Activated CD4-positive, alpha-beta memory T cell treated with anti-CD3 and anti-CD28 coated beads for 36 hours (primary cell): ENCODE results near the gene GAB1. TPM values are rescaled to one million over a fixed set of nuclear protein-coding genes. Genes with fewer than 3 reads are reported as not detected.

Source experiments
- CTCF ChIA-PET: fragments of 350-600 bp; sonication (Branson Sonifier 250); formaldehyde crosslinking; loops from one replicate; lab custom pipeline; 2021; ENCODE audit warnings: antibody characterized with exemption, inconsistent platforms; lab: Charles Lee
- POLR2A ChIA-PET: fragments of 350-600 bp; sonication (Branson Sonifier 250); formaldehyde crosslinking; loops from one replicate; lab custom pipeline; 2021; ENCODE audit warnings: antibody characterized with exemption; lab: Charles Lee
- DNase-seq: peaks from one replicate; pipeline ENCODE4 v3.0.0-alpha.2; 2020
- H3K27ac Mint-ChIP-seq: one replicate; pipeline ENCODE4 v1.8.0; 2021; ENCODE audit warnings: mixed read lengths
- H3K27me3 Mint-ChIP-seq: one replicate; pipeline ENCODE4 v1.8.0; 2021; ENCODE audit warnings: mixed read lengths
- H3K36me3 Mint-ChIP-seq: one replicate; pipeline ENCODE4 v1.8.0; 2021; ENCODE audit warnings: mixed read lengths
- H3K4me1 Mint-ChIP-seq: one replicate; pipeline ENCODE4 v1.8.0; 2021; ENCODE audit warnings: low read depth, mixed read lengths
- H3K4me3 Mint-ChIP-seq: one replicate; pipeline ENCODE4 v1.8.0; 2021; ENCODE audit warnings: mild to moderate bottlenecking, mixed read lengths
- H3K9me3 Mint-ChIP-seq: one replicate; pipeline ENCODE4 v1.8.0; 2021; ENCODE audit warnings: mixed read lengths
- intact Hi-C: fragments of 100-400 bp; cut with micrococcal nuclease; formaldehyde crosslinking; loops from one replicate; pipeline ENCODE4 v1.15.1; 2023
- total RNA-seq, 2 experiments: library from RNA; stranded (reverse); gene quantifications; one replicate each; pipeline ENCODE4 v1.2.3, GENCODE V29; 2021

The GAB1 gene
- total RNA-seq, 2 experiments from 2014 or later, result 0.34 to 0.45 TPM

DNA sequence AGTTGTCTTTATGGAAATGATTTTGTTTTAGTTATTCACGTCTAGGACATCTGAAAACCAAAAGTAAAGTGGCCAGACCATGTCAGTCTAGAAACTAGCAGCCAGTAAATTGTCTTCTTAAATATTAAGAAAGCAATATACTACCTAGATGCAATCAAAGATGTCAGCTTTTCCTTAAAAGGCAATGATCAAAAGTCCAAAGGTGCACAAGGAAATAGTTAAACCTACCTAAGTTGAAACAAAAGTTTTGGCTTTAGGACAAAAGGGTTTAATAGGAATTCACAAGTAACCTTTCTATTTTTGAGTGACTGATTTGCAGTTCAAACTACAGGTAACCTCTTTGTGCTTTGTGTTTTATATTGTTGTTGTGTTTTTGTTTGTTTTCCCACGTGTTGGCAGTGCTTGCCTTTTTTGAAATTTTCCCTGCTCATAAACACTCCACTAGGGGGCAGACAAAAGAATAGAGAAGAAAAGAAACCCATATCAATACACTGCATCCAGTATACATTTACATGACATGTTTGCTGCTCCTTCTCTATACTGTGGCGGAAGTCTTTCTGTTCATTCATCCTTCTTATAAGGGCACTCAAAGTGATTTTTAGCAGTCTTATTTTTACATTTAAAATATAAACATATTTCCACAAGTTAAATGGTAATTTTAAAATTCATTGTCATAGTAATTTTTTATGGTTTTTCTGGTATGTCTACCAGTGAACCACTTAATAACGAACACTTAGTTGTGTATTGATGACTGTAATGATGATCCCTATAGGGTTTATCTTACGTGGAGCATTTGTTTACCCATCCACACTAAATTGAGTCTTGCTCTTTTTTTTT, 62.7 kb downstream of the GAB1 start:
- H3K9me3 Mint-ChIP-seq, result no peaks in the 10 kb centered on the region
- intact Hi-C loops, result loop anchor here (5.0 kb wide), 1 partner anchor 62 kb away; the partner anchor contains the start of gene GAB1
- peaks cover 2% of the 10 kb centered on the region for H3K27me3 Mint-ChIP-seq
- no peaks in the 10 kb centered on the region for H3K36me3 Mint-ChIP-seq
- CTCF ChIA-PET, result interaction anchor here (0.9 to 1.3 kb wide), 2 partner anchors 10 to 12 kb away, joined by 3 to 4 read pairs; no protein-coding TSS in a partner anchor
- H3K4me3 Mint-ChIP-seq, result no peak overlapping the region
- H3K4me1 Mint-ChIP-seq, result peaks cover 10% of the 10 kb centered on the region
- no peak overlapping the region for H3K27ac Mint-ChIP-seq
- POLR2A ChIA-PET, result no interaction called here
- no peak for DNase-seq

DNA sequence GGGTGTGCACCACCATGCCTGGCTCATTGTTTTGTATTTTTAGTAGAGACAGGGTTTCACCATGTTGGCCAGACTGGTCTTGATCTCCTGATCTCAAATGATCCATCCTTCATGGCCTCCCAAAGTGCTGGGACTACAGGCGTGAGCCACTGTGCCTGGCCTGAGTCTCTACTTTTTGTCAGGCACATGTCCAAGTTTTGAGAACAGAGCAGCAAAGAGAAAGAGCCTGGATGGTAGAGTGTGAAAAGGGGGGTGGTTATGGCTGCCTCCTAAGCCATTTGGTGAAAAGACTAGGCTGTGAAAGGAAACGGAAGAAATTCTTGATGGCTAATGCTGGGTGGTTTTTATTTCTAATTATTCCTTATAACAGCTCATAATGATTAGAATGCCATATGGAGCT, 63.4 kb downstream of the GAB1 start:
- Mint-ChIP-seq H3K9me3 (no peaks in the 10 kb centered on the region), H3K27me3 (no peaks in the 10 kb centered on the region), H3K4me1 (peaks cover 10% of the 10 kb centered on the region), H3K36me3 (no peaks in the 10 kb centered on the region), H3K4me3 (no peak overlapping the region), H3K27ac (no peak overlapping the region)
- intact Hi-C loops, result no loop called here
- ChIA-PET POLR2A (no interaction called here), CTCF (interaction anchor here (0.6 kb wide), 1 partner anchor 234 kb away, joined by 3 read pairs; no protein-coding TSS in a partner anchor)
- no peak for DNase-seq

DNA sequence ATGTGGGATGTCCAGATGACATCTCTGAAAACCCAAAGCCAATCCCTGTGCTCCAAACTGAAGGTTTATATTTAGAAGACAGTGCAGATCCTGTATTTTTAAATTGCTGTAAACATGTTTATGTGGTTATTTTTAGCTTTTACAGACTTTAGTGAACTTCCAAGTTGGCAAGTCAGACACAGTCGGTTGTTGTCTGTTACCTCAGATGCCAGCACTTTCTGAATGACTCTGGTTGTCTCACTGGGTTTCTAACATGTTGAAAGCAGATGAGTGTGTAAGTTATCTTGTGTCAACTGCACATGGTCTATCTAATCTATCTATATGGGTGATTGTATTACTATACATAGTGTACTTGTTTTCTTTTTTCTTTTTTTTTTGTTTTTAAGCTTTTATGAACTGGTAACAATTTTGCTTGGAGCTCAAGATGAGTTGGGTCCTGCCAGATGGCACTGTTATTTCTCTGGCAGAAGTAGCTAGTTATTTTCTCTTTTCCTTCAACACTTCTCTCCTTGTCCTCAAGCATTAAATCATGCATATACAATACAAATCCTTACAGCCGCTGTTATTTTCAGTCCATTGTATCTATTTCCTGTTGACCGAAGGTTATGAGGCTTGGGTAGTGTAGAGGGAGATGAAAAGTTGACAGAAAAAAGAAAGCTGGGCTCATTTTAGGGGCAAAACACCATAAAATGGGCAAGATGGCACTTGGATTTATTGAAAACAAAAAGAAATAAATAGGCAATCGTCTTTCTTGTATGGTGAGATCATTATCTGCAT, 66.3 kb downstream of the GAB1 start:
- intact Hi-C loops, result no loop called here
- no peak overlapping the region for H3K27ac Mint-ChIP-seq

DNA sequence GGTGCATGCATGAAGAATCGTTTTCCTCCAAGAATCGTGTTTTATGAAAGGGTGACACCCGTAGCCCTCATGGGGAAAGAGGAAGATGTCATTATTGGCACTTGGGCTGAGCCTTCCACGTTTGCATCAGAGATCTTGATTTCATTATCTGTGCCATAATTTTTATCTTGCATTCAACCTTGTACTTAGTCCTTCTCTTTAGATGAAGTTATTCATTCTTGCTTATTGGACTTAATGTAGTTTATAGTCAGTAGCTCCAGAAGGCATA, 66.8 kb downstream of the GAB1 start:
- peaks cover 2% of the 10 kb centered on the region for H3K27me3 Mint-ChIP-seq
- CTCF ChIA-PET, result no interaction called here
- POLR2A ChIA-PET, result no interaction called here
- H3K9me3 Mint-ChIP-seq, result no peaks in the 10 kb centered on the region
- H3K27ac Mint-ChIP-seq, result no peak overlapping the region
- no peaks in the 10 kb centered on the region for H3K36me3 Mint-ChIP-seq
- intact Hi-C loops, result no loop called here
- H3K4me1 Mint-ChIP-seq, result peaks cover 19% of the 10 kb centered on the region
- no peak overlapping the region for H3K4me3 Mint-ChIP-seq
- DNase-seq, result no peak

More for the DNA sequence above, 66.3 kb downstream of the GAB1 start:
- Mint-ChIP-seq H3K27me3 (no peaks in the 10 kb centered on the region), H3K36me3 (no peaks in the 10 kb centered on the region), H3K9me3 (no peaks in the 10 kb centered on the region), H3K4me3 (no peak overlapping the region), H3K4me1 (peaks cover 19% of the 10 kb centered on the region)
- POLR2A ChIA-PET, result no interaction called here
- no peak for DNase-seq
- CTCF ChIA-PET, result no interaction called here

DNA sequence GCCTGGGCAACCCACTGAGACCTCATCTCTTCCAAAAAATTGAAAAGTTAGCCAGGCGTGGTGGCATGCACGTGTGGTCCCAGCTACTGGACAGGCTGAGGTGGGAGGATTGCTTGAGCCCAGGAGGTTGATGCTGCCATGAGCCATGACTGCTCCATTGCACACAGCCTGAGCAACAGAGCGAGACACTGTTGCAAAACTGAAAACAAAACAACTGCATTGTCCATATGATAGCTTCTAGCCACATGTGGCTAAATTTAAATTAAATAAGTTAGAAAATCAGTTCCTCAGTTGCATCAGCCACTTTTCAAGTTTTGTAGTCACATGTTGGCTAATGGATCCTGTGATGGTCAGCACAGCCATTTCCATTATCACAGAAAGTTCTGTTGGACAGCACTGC, 67.9 kb downstream of the GAB1 start:
- intact Hi-C loops, result no loop called here

DNA sequence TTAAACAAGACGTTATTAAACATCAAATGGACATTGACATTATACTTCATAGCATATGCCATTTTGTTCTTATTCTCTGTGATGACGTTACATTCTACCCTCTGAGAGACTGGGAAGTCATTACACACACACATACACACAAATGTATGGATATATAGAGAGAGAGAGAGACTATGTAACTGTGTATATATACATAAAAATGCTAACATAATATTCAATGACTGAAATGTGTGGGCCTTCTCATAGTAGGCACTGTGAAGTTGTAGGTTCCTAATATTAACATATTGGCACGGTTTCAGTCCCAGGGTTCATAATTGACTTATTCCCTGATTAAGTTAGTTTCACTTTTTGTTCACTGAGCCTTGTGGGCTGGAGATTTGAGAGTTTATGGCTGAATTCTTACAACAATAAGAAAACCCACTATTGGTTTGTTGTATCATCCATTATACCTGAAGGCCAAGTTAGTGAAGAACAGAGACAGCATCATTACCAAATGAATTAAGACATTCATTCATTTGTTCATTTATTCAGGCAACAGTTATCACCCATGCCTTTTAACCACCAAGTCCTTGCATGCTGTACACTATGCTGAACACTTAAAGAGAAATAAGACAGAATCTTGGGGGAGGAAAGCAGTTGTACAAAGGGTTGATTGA, 68.5 kb downstream of the GAB1 start:
- ChIA-PET POLR2A (no interaction called here), CTCF (no interaction called here)
- no peak for DNase-seq
- Mint-ChIP-seq H3K9me3 (no peaks in the 10 kb centered on the region), H3K36me3 (no peaks in the 10 kb centered on the region), H3K27ac (no peak overlapping the region), H3K27me3 (peaks cover 5% of the 10 kb centered on the region), H3K4me3 (no peak overlapping the region), H3K4me1 (peaks cover 18% of the 10 kb centered on the region)
- intact Hi-C loops, result no loop called here

More for the DNA sequence above, 67.9 kb downstream of the GAB1 start:
- Mint-ChIP-seq H3K27me3 (peaks cover 5% of the 10 kb centered on the region), H3K36me3 (no peaks in the 10 kb centered on the region), H3K27ac (no peak overlapping the region), H3K9me3 (no peaks in the 10 kb centered on the region), H3K4me1 (peaks cover 18% of the 10 kb centered on the region), H3K4me3 (no peak overlapping the region)
- POLR2A ChIA-PET, result no interaction called here
- no peak for DNase-seq
- CTCF ChIA-PET, result no interaction called here

DNA sequence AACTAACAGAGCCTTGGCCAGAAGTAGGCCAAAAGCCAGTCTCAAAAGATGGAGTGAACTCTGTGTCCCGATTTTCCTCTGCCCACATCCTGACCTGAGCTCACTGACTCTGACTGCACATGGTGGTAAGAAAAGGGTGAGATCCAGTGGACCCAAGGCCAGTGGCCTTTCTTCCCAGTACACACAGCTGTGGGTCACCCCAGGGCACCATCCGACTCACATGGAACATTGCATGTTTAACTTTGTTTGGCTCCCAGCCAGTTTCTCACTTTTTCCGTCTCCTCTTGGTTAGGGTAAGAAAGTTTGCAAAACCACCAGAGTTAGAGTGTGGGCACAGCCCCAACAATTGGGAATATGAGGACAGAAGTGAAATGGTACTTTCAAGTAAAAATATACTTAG, 69.8 kb downstream of the GAB1 start:
- POLR2A ChIA-PET, result no interaction called here
- H3K27me3 Mint-ChIP-seq, result peaks cover 10% of the 10 kb centered on the region
- CTCF ChIA-PET, result no interaction called here
- DNase-seq, result peak; percentile 24
- H3K4me3 Mint-ChIP-seq, result no peak overlapping the region
- no peaks in the 10 kb centered on the region for H3K36me3 Mint-ChIP-seq
- H3K27ac Mint-ChIP-seq, result no peak overlapping the region
- H3K4me1 Mint-ChIP-seq, result peaks cover 18% of the 10 kb centered on the region
- H3K9me3 Mint-ChIP-seq, result no peaks in the 10 kb centered on the region
- intact Hi-C loops, result no loop called here

DNA sequence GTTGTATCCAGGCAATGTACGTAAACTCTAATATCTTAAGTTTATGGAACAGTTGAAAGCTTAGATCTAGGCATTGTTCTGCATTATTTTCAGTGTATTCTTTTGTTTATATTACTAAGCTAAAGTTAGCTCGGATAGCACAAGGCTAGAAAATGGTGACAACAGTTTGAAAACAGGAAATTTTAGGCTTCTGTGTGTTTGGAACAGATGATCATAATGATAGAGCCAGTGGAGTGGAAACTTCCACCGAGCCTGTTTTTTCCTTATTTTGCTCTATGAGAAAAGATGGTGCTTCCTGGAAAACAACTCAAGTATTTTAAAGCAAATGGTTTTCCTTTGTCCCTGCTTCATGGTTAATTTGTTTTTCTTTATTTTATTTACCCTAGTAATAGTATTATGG, 70.8 kb downstream of the GAB1 start:
- ChIA-PET CTCF (no interaction called here), POLR2A (no interaction called here)
- intact Hi-C loops, result no loop called here
- H3K27me3 Mint-ChIP-seq, result peaks cover 12% of the 10 kb centered on the region
- H3K4me3 Mint-ChIP-seq, result no peak overlapping the region
- no peaks in the 10 kb centered on the region for H3K9me3 Mint-ChIP-seq
- H3K36me3 Mint-ChIP-seq, result no peaks in the 10 kb centered on the region
- H3K4me1 Mint-ChIP-seq, result peaks cover 18% of the 10 kb centered on the region
- DNase-seq, result no peak
- no peak overlapping the region for H3K27ac Mint-ChIP-seq

DNA sequence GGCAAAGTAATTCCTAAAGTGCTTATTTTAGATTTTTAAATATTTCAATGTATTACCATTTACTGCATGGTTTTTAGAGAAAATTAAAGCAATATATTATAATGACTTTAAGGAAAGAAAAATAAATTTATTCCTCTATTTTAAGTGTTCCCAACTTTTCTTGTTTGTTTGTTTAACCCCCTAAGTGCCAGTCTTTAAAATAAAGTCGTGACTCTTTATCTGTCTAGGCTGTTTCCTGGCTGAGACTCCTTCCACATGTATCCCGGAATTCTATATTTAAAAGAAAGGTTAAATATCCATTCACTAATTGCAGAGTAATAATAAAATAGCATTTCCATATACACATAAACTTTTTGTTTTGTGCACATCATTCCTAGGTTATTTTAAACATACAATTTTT, 71.2 kb downstream of the GAB1 start:
- no peak overlapping the region for H3K27ac Mint-ChIP-seq
- H3K9me3 Mint-ChIP-seq, result no peaks in the 10 kb centered on the region
- no peak overlapping the region for H3K4me3 Mint-ChIP-seq
- intact Hi-C loops, result no loop called here
- POLR2A ChIA-PET, result no interaction called here
- peaks cover 12% of the 10 kb centered on the region for H3K27me3 Mint-ChIP-seq
- peaks cover 16% of the 10 kb centered on the region for H3K4me1 Mint-ChIP-seq
- CTCF ChIA-PET, result no interaction called here
- DNase-seq, result no peak
- H3K36me3 Mint-ChIP-seq, result no peaks in the 10 kb centered on the region

DNA sequence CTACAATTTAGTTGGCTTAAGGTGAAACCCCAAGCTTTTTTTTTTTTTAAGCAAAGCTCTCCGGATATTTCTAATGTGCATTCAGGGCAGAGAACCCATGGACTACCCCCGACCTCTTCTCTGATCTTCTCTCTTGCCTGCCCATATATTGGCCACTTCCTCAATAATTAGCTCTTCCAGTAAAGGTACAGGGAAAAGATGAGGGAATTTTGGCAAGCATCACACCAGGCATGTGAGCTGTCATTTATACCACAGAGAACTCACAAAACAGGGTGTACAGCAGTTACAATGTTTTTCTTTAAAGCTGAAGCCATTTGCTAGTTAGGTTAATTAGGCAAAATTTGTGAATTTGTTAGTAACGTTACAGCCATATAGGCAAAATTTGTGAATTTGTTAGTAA, 73.3 kb downstream of the GAB1 start:
- Mint-ChIP-seq H3K27ac (no peak overlapping the region), H3K9me3 (no peaks in the 10 kb centered on the region), H3K4me1 (peaks cover 9% of the 10 kb centered on the region), H3K4me3 (no peak overlapping the region), H3K27me3 (peaks cover 13% of the 10 kb centered on the region), H3K36me3 (no peaks in the 10 kb centered on the region)
- ChIA-PET CTCF (interaction anchor here (1.2 kb wide), 1 partner anchor 11 kb away, joined by 4 read pairs; no protein-coding TSS in a partner anchor), POLR2A (no interaction called here)
- intact Hi-C loops, result no loop called here
- DNase-seq, result no peak

DNA sequence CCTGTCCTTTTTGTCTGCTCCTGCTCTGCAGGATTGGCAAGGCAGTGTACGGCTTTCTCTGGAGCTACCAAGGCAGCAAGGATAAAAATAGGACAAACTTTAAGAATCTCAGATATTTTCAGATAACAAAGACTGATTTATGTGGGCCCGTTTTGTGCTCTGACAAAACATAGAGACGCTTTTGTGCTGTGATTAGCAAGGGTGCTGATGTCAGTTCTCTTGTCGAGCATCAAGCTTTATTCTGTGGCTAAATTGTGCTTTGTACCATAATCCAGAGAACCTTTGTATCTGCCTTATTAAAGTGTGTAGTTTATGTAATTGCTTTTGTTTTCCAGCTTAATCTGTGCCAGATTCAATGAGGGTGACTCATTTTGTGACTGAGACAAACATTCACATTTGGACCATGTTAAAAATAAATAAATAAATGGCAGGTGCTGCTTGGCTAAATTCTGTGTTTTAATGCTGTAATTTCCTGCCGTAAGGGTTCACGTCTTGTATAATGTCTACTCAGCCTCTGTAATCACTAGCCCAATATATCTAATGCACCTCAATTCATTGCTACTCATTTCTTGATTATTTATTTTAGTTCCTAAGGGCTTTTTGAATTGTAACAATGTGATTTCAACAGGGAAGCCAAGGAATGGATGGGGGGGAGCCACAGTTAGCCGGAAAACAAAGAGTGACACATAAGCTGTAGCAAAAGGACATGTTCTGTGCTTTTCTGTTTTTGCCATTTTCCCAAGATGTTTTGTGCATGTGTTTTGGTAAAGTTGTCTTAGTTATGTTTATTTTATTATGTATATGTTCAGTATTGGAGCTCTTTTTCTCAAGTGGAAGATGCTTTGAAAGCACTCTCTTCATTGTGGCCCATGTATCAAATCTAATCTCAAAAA, 75.1 kb downstream of the GAB1 start:
- POLR2A ChIA-PET, result no interaction called here
- no peaks in the 10 kb centered on the region for H3K9me3 Mint-ChIP-seq

More for the DNA sequence above, 75.1 kb downstream of the GAB1 start:
- intact Hi-C loops, result no loop called here
- Mint-ChIP-seq H3K36me3 (no peaks in the 10 kb centered on the region), H3K27ac (no peak overlapping the region), H3K27me3 (peaks cover 14% of the 10 kb centered on the region), H3K4me1 (no peaks in the 10 kb centered on the region), H3K4me3 (no peak overlapping the region)
- no peak for DNase-seq
- CTCF ChIA-PET, result interaction anchor here (1.3 kb wide), 1 partner anchor 13 kb away, joined by 3 read pairs; no protein-coding TSS in a partner anchor
